Dendritic cell treated with granulocyte-macrophage colony-stimulating factor and Interleukin-4, amounts not matched to agents 40 ng/mL and 50 ng/mL, for 4 days (primary cell): ENCODE measurements around the gene EXOC4.

ENCODE experiments used
- H3K27ac Mint-ChIP-seq: one replicate; pipeline ENCODE4 v1.8.0; 2022; ENCODE audit warnings: mild to moderate bottlenecking, mixed read lengths
- H3K27me3 Mint-ChIP-seq: one replicate; pipeline ENCODE4 v1.8.0; 2022; ENCODE audit warnings: mild to moderate bottlenecking, mixed read lengths
- H3K36me3 Mint-ChIP-seq: one replicate; pipeline ENCODE4 v1.8.0; 2022; ENCODE audit warnings: low read depth, mixed read lengths
- H3K4me1 Mint-ChIP-seq: one replicate; pipeline ENCODE4 v1.8.0; 2022; ENCODE audit warnings: low read depth, mixed read lengths
- H3K4me3 Mint-ChIP-seq: one replicate; pipeline ENCODE4 v1.8.0; 2022; ENCODE audit warnings: mild to moderate bottlenecking, moderate library complexity, mixed read lengths
- H3K9me3 Mint-ChIP-seq: one replicate; pipeline ENCODE4 v1.8.0; 2022; ENCODE audit warnings: mixed read lengths
- intact Hi-C: fragments of 100-400 bp; cut with micrococcal nuclease; formaldehyde crosslinking; loops from one replicate; pipeline ENCODE4 v1.15.0; 2022

Gene EXOC4

GRCh38 chr7:133945497-133945896 is 692.6 kb downstream of the EXOC4 start:
- intact Hi-C loops, result no loop called here
- Mint-ChIP-seq H3K27me3 (no peaks in the 10 kb centered on the region), H3K9me3 (no peaks in the 10 kb centered on the region), H3K27ac (no peak overlapping the region), H3K36me3 (peaks cover 10% of the 10 kb centered on the region), H3K4me3 (no peak overlapping the region), H3K4me1 (no peaks in the 10 kb centered on the region)

- intact Hi-C loops, result no loop called here
These were observed 694.8 kb downstream of the EXOC4 start for GRCh38 chr7:133947458-133948254.

GRCh38 chr7:133948588-133948987 is 695.7 kb downstream of the EXOC4 start:
- Mint-ChIP-seq H3K4me1 (no peaks in the 10 kb centered on the region), H3K27me3 (no peaks in the 10 kb centered on the region), H3K4me3 (no peak overlapping the region), H3K36me3 (peaks cover 10% of the 10 kb centered on the region), H3K9me3 (peaks cover 8% of the 10 kb centered on the region), H3K27ac (no peak overlapping the region)
- intact Hi-C loops, result no loop called here

More at GRCh38 chr7:133947458-133948254, 694.8 kb downstream of the EXOC4 start:
- H3K4me3 Mint-ChIP-seq, result no peak overlapping the region
- no peaks in the 10 kb centered on the region for H3K27me3 Mint-ChIP-seq
- H3K36me3 Mint-ChIP-seq, result peaks cover 10% of the 10 kb centered on the region
- H3K9me3 Mint-ChIP-seq, result peaks cover 5% of the 10 kb centered on the region
- no peak overlapping the region for H3K27ac Mint-ChIP-seq
- H3K4me1 Mint-ChIP-seq, result no peaks in the 10 kb centered on the region

GRCh38 chr7:133950855-133951254 is 698.0 kb downstream of the EXOC4 start:
- intact Hi-C loops, result no loop called here
- Mint-ChIP-seq H3K9me3 (peaks cover 17% of the 10 kb centered on the region), H3K27me3 (no peaks in the 10 kb centered on the region), H3K36me3 (peaks cover 22% of the 10 kb centered on the region), H3K4me3 (no peak overlapping the region), H3K27ac (no peak overlapping the region), H3K4me1 (no peaks in the 10 kb centered on the region)

- Mint-ChIP-seq H3K36me3 (peaks cover 22% of the 10 kb centered on the region), H3K27ac (no peak overlapping the region), H3K4me1 (no peaks in the 10 kb centered on the region), H3K4me3 (no peak overlapping the region), H3K9me3 (peaks cover 17% of the 10 kb centered on the region), H3K27me3 (no peaks in the 10 kb centered on the region)
- intact Hi-C loops, result no loop called here
These were observed 702.3 kb downstream of the EXOC4 start for GRCh38 chr7:133955208-133955607.

GRCh38 chr7:133957845-133958244 is 705.0 kb downstream of the EXOC4 start:
- H3K27me3 Mint-ChIP-seq, result no peaks in the 10 kb centered on the region
- intact Hi-C loops, result no loop called here
- H3K36me3 Mint-ChIP-seq, result peaks cover 12% of the 10 kb centered on the region
- no peak overlapping the region for H3K27ac Mint-ChIP-seq
- no peaks in the 10 kb centered on the region for H3K4me1 Mint-ChIP-seq
- H3K9me3 Mint-ChIP-seq, result peaks cover 10% of the 10 kb centered on the region
- no peak overlapping the region for H3K4me3 Mint-ChIP-seq

GRCh38 chr7:133958822-133959221 is 705.9 kb downstream of the EXOC4 start:
- Mint-ChIP-seq H3K27me3 (no peaks in the 10 kb centered on the region), H3K9me3 (peaks cover 9% of the 10 kb centered on the region), H3K27ac (no peak overlapping the region), H3K4me3 (no peak overlapping the region), H3K4me1 (no peaks in the 10 kb centered on the region), H3K36me3 (peaks cover 12% of the 10 kb centered on the region)
- intact Hi-C loops, result no loop called here

- Mint-ChIP-seq H3K9me3 (peaks cover 10% of the 10 kb centered on the region), H3K4me1 (no peaks in the 10 kb centered on the region), H3K27me3 (no peaks in the 10 kb centered on the region), H3K36me3 (peaks cover 11% of the 10 kb centered on the region), H3K27ac (no peak overlapping the region), H3K4me3 (no peak overlapping the region)
- intact Hi-C loops, result no loop called here
These were observed 706.6 kb downstream of the EXOC4 start for GRCh38 chr7:133959505-133959904.

- H3K36me3 Mint-ChIP-seq, result no peaks in the 10 kb centered on the region
- H3K4me1 Mint-ChIP-seq, result no peaks in the 10 kb centered on the region
- no peak overlapping the region for H3K4me3 Mint-ChIP-seq
- peaks cover 24% of the 10 kb centered on the region for H3K9me3 Mint-ChIP-seq
- no peaks in the 10 kb centered on the region for H3K27me3 Mint-ChIP-seq
- intact Hi-C loops, result no loop called here
- H3K27ac Mint-ChIP-seq, result no peak overlapping the region
These were observed 708.8 kb downstream of the EXOC4 start for GRCh38 chr7:133961724-133962123.

- Mint-ChIP-seq H3K27me3 (no peaks in the 10 kb centered on the region), H3K9me3 (peaks cover 33% of the 10 kb centered on the region), H3K27ac (no peak overlapping the region), H3K36me3 (peaks cover 5% of the 10 kb centered on the region), H3K4me3 (no peak overlapping the region), H3K4me1 (no peaks in the 10 kb centered on the region)
- intact Hi-C loops, result no loop called here
These were observed 709.8 kb downstream of the EXOC4 start for GRCh38 chr7:133962646-133963045.

- Mint-ChIP-seq H3K4me1 (no peaks in the 10 kb centered on the region), H3K27ac (no peak overlapping the region), H3K4me3 (no peak overlapping the region), H3K9me3 (peaks cover 43% of the 10 kb centered on the region), H3K36me3 (peaks cover 5% of the 10 kb centered on the region), H3K27me3 (no peaks in the 10 kb centered on the region)
- intact Hi-C loops, result no loop called here
These were observed 710.8 kb downstream of the EXOC4 start for GRCh38 chr7:133963629-133964028.

GRCh38 chr7:133971625-133972024 is 718.7 kb downstream of the EXOC4 start:
- Mint-ChIP-seq H3K4me1 (no peaks in the 10 kb centered on the region), H3K27ac (no peak overlapping the region), H3K4me3 (no peak overlapping the region), H3K27me3 (no peaks in the 10 kb centered on the region), H3K36me3 (peaks cover 16% of the 10 kb centered on the region), H3K9me3 (peaks cover 32% of the 10 kb centered on the region)
- intact Hi-C loops, result no loop called here

- peaks cover 10% of the 10 kb centered on the region for H3K36me3 Mint-ChIP-seq
These were observed 720.8 kb downstream of the EXOC4 start for GRCh38 chr7:133973710-133974109.

GRCh38 chr7:133975130-133975529 is 722.3 kb downstream of the EXOC4 start:
- H3K27ac Mint-ChIP-seq, result no peak overlapping the region
- no peaks in the 10 kb centered on the region for H3K4me1 Mint-ChIP-seq
- H3K4me3 Mint-ChIP-seq, result no peak overlapping the region
- H3K27me3 Mint-ChIP-seq, result no peaks in the 10 kb centered on the region
- H3K9me3 Mint-ChIP-seq, result no peaks in the 10 kb centered on the region
- intact Hi-C loops, result no loop called here
- peaks cover 6% of the 10 kb centered on the region for H3K36me3 Mint-ChIP-seq

More at GRCh38 chr7:133973710-133974109, 720.8 kb downstream of the EXOC4 start:
- Mint-ChIP-seq H3K27ac (no peak overlapping the region), H3K4me1 (no peaks in the 10 kb centered on the region), H3K4me3 (no peak overlapping the region), H3K27me3 (no peaks in the 10 kb centered on the region), H3K9me3 (peaks cover 11% of the 10 kb centered on the region)
- intact Hi-C loops, result no loop called here

GRCh38 chr7:133976140-133976539 is 723.3 kb downstream of the EXOC4 start:
- Mint-ChIP-seq H3K9me3 (no peaks in the 10 kb centered on the region), H3K4me1 (no peaks in the 10 kb centered on the region)
- intact Hi-C loops, result no loop called here

More at GRCh38 chr7:133976140-133976539, 723.3 kb downstream of the EXOC4 start:
- no peak overlapping the region for H3K27ac Mint-ChIP-seq
- no peaks in the 10 kb centered on the region for H3K27me3 Mint-ChIP-seq
- no peak overlapping the region for H3K4me3 Mint-ChIP-seq
- peaks cover 6% of the 10 kb centered on the region for H3K36me3 Mint-ChIP-seq
